ENCODE measurements around the gene PWP1. TPM values are rescaled to one million over a fixed set of nuclear protein-coding genes. Genes with fewer than 3 reads are reported as not detected.

PWP1 gene
- total RNA-seq, 1 donor from 2014 or later: 92.1 TPM

- no peak overlapping the region for H3K4me3 ChIP-seq (ENCODE audit: low read depth, low read length)
- TF ChIP-seq CTCF (IDR thresholded peaks at IDR 0.05; ENCODE audit: insufficient read depth, low read length, severe bottlenecking): no peak
- H3K36me3 ChIP-seq (ENCODE audit: control insufficient read depth, insufficient read depth, low read length): no peaks in the 10 kb centered on the region
- FAIRE-seq (no peak), DNase-seq (ENCODE audit: low read depth) (no peak)
- H3K27me3 ChIP-seq (ENCODE audit: control insufficient read depth, insufficient read depth, low read length): no peaks in the 10 kb centered on the region
Measured at GRCh38 chr12:107649661-107650061, 35.9 kb upstream of the PWP1 start.

- peak; percentile 70 for FAIRE-seq
- Histone ChIP-seq H3K36me3 (ENCODE audit: control insufficient read depth, insufficient read depth, low read length) (no peaks in the 10 kb centered on the region), H3K27me3 (ENCODE audit: control insufficient read depth, insufficient read depth, low read length) (no peaks in the 10 kb centered on the region)
Measured at GRCh38 chr12:107650977-107651376, 34.6 kb upstream of the PWP1 start.

GRCh38 chr12:107651571-107652449, 33.8 kb upstream of the PWP1 start:
- TF ChIP-seq CTCF (IDR thresholded peaks at IDR 0.05; ENCODE audit: insufficient read depth, low read length, severe bottlenecking): no peak
- DNase-seq (ENCODE audit: low read depth): peak; percentile 7
- FAIRE-seq: peak; percentile 28
- no peaks in the 10 kb centered on the region for H3K36me3 ChIP-seq (ENCODE audit: control insufficient read depth, insufficient read depth, low read length)
- H3K27me3 ChIP-seq (ENCODE audit: control insufficient read depth, insufficient read depth, low read length): no peaks in the 10 kb centered on the region
- no peak overlapping the region for H3K4me3 ChIP-seq (ENCODE audit: low read depth, low read length)

More at GRCh38 chr12:107650977-107651376, 34.6 kb upstream of the PWP1 start:
- H3K4me3 ChIP-seq (ENCODE audit: low read depth, low read length): no peak overlapping the region
- TF ChIP-seq CTCF (IDR thresholded peaks at IDR 0.05; ENCODE audit: insufficient read depth, low read length, severe bottlenecking): no peak
- no peak for DNase-seq (ENCODE audit: low read depth)

- Histone ChIP-seq H3K27me3 (ENCODE audit: control insufficient read depth, insufficient read depth, low read length) (no peaks in the 10 kb centered on the region), H3K36me3 (ENCODE audit: control insufficient read depth, insufficient read depth, low read length) (peaks cover 4% of the 10 kb centered on the region), H3K4me3 (ENCODE audit: low read depth, low read length) (no peak overlapping the region)
- DNase-seq (ENCODE audit: low read depth) (no peak), FAIRE-seq (no peak)
- no peak for TF ChIP-seq CTCF (IDR thresholded peaks at IDR 0.05; ENCODE audit: insufficient read depth, low read length, severe bottlenecking)
Measured at GRCh38 chr12:107653519-107653918, 32.1 kb upstream of the PWP1 start.

- H3K27me3 ChIP-seq (ENCODE audit: control insufficient read depth, insufficient read depth, low read length): no peaks in the 10 kb centered on the region
- H3K4me3 ChIP-seq (ENCODE audit: low read depth, low read length): no peak overlapping the region
- no peak for DNase-seq (ENCODE audit: low read depth)
- H3K36me3 ChIP-seq (ENCODE audit: control insufficient read depth, insufficient read depth, low read length): peaks cover 4% of the 10 kb centered on the region
- TF ChIP-seq CTCF (IDR thresholded peaks at IDR 0.05; ENCODE audit: insufficient read depth, low read length, severe bottlenecking): no peak
- no peak for FAIRE-seq
Measured at GRCh38 chr12:107654873-107655272, 30.7 kb upstream of the PWP1 start.

Data from bronchial epithelial cell (primary cell).